SK-N-SH (cell line): Measurements from ENCODE around the gene COL26A1. TPM values are rescaled to one million over a fixed set of nuclear protein-coding genes. Genes with fewer than 3 reads are reported as not detected.

Source experiments
- CTCF ChIA-PET: fragments of 300-600, 350-600 bp; formaldehyde crosslinking; extraction: SDS; loops from one replicate; lab custom pipeline; 2021; lab: Yijun Ruan, JAX
- POLR2A ChIA-PET: fragments of 350-600 bp; sonication (Branson Sonifier 250); formaldehyde crosslinking; extraction: SDS; loops from one replicate; lab custom pipeline; 2020; ENCODE audit warnings: antibody characterized with exemption, inconsistent platforms; lab: Yijun Ruan, JAX
- DNase-seq: peaks from one replicate; pipeline ENCODE4 v3.0.0; 2012
- H2AFZ ChIP-seq: fragments of 200-600 bp; sonication (generic); 2 replicates; pipeline ENCODE4 v1.8.1; 2016; ENCODE audit warnings: antibody characterized with exemption, mild to moderate bottlenecking, low read depth
- H3F3A ChIP-seq: fragments of 200-600 bp; sonication (generic); replicated peaks from 2 replicates; pipeline ENCODE3; 2016; ENCODE audit warnings: antibody characterized with exemption, mild to moderate bottlenecking; ENCODE audit not compliant: insufficient read depth
- H3K27ac ChIP-seq, 2 experiments: fragments of 200-500 bp in 1 of 2; fragments of 200-600 bp in 1 of 2; sonication (Bioruptor generic) in 1 of 2; sonication (generic), shearing (Covaris generic) in 1 of 2; 2 replicates each; pipeline versions ENCODE4 v1.5.1 to v1.6.1; 2014 to 2016; ENCODE audit warnings: low read depth in 2 of 2, inconsistent platforms in 1 of 2, low read length in 1 of 2, mild to moderate bottlenecking in 1 of 2, mixed read lengths in 1 of 2
- H3K27me3 ChIP-seq: fragments of 200-600 bp; sonication (generic), shearing (Covaris generic); 2 replicates; pipeline ENCODE4 v1.6.1; 2016; ENCODE audit warnings: mixed run types; ENCODE audit not compliant: insufficient read depth
- H3K36me3 ChIP-seq, 2 experiments: fragments of 200-500 bp in 1 of 2; fragments of 200-600 bp in 1 of 2; sonication (Bioruptor generic) in 1 of 2; sonication (generic) in 1 of 2; replicated peaks in 1 of 2; 2 replicates each; pipeline versions ENCODE3 to v1.5.1; 2014 to 2016; ENCODE audit warnings: low read length in 1 of 2, mild to moderate bottlenecking in 1 of 2; ENCODE audit not compliant: insufficient read depth in 2 of 2, control insufficient read depth in 1 of 2
- H3K4me1 ChIP-seq, 2 experiments: fragments of 200-500 bp in 1 of 2; fragments of 200-600 bp in 1 of 2; sonication (Bioruptor generic) in 1 of 2; sonication (generic), shearing (Covaris generic) in 1 of 2; 2 replicates each; pipeline versions ENCODE4 v1.5.1 to v1.6.1; 2014 to 2016; ENCODE audit warnings: low read depth in 1 of 2, low read length in 1 of 2, mixed run types in 1 of 2; ENCODE audit not compliant: insufficient read depth in 2 of 2, control insufficient read depth in 1 of 2
- H3K4me2 ChIP-seq: fragments of 200-600 bp; sonication (generic), shearing (Covaris generic); 2 replicates; pipeline ENCODE4 v1.6.1; 2017; ENCODE audit warnings: mixed run types
- H3K4me3 ChIP-seq, 2 experiments: fragments of 200-500 bp in 1 of 2; fragments of 200-600 bp in 1 of 2; sonication (Bioruptor generic) in 1 of 2; sonication (generic), shearing (Covaris generic) in 1 of 2; 2 replicates each; pipeline versions ENCODE4 v1.5.1 to v1.8.1; 2014 to 2016; ENCODE audit warnings: low read depth in 2 of 2, inconsistent platforms in 1 of 2, low read length in 1 of 2, mild to moderate bottlenecking in 1 of 2, mixed read lengths in 1 of 2, moderate library complexity in 1 of 2
- H3K79me2 ChIP-seq: fragments of 200-600 bp; sonication (generic); 2 replicates; pipeline ENCODE4 v1.8.1; 2017; ENCODE audit warnings: mild to moderate bottlenecking; ENCODE audit not compliant: insufficient read depth
- H3K9ac ChIP-seq: fragments of 200-600 bp; sonication (generic); 2 replicates; pipeline ENCODE4 v1.6.1; 2017; ENCODE audit warnings: mixed run types
- H3K9me2 ChIP-seq: fragments of 200-600 bp; sonication (generic); 2 replicates; pipeline ENCODE4 v1.6.1; 2017; ENCODE audit warnings: mixed run types
- H3K9me3 ChIP-seq: fragments of 200-600 bp; sonication (generic); 2 replicates; pipeline ENCODE4 v1.6.1; 2017; ENCODE audit warnings: mixed run types, mild to moderate bottlenecking, moderate library complexity
- H4K20me1 ChIP-seq: fragments of 200-600 bp; sonication (generic); 2 replicates; pipeline ENCODE4 v1.6.1; 2017; ENCODE audit warnings: mild to moderate bottlenecking, mixed run types; ENCODE audit not compliant: insufficient read depth
- CTCF ChIP-seq: fragments of 200-600 bp; sonication (generic); IDR thresholded peaks from 2 replicates; pipeline ENCODE4 v1.6.1; 2017; ENCODE audit warnings: antibody characterized with exemption, mild to moderate bottlenecking, moderate library complexity
- ELF1 ChIP-seq: IDR thresholded peaks from 2 replicates; pipeline ENCODE4 v1.4.0; 2012
- EP300 ChIP-seq, 2 experiments: IDR thresholded peaks; 2 replicates each; pipeline versions ENCODE4 v1.4.0 to v1.6.1; 2012; ENCODE audit warnings: borderline replicate concordance in 1 of 2, low read depth in 1 of 2, low read length in 1 of 2
- EZH2phosphoT487 ChIP-seq: fragments of 200-600 bp; sonication (generic); IDR thresholded peaks from 2 replicates; pipeline ENCODE4 v1.6.1; 2017; ENCODE audit warnings: low read depth, mixed run types, mild to moderate bottlenecking, antibody characterized with exemption, moderate library complexity, borderline replicate concordance
- FOSL2 ChIP-seq: IDR thresholded peaks from 2 replicates; pipeline ENCODE4 v1.4.0; 2012; ENCODE audit warnings: low read depth, mild to moderate bottlenecking, moderate library complexity, borderline replicate concordance
- FOXM1 ChIP-seq: IDR thresholded peaks from 2 replicates; pipeline ENCODE4 v1.4.0; 2012; ENCODE audit warnings: low read depth, mild to moderate bottlenecking
- GABPA ChIP-seq: IDR thresholded peaks from 2 replicates; pipeline ENCODE4 v1.4.0; 2012; ENCODE audit warnings: low read depth, mild to moderate bottlenecking
- GATA2 ChIP-seq: sonication (generic); formaldehyde crosslinking; IDR thresholded peaks from 2 replicates; pipeline ENCODE4 v1.5.0; 2020; ENCODE audit warnings: mild to moderate bottlenecking, missing genetic modification reagents
- MXI1 ChIP-seq: IDR thresholded peaks from 2 replicates; pipeline ENCODE4 v1.6.1; 2012; ENCODE audit warnings: mild to moderate bottlenecking, low read depth, low read length, improper control_type of control experiment
- NFIC ChIP-seq: IDR thresholded peaks from 2 replicates; pipeline ENCODE4 v1.4.0; 2012; ENCODE audit warnings: borderline replicate concordance
- NRF1 ChIP-seq: IDR thresholded peaks from 2 replicates; pipeline ENCODE4 v1.6.1; 2012; ENCODE audit warnings: low read depth, mild to moderate bottlenecking, low read length
- PBX3 ChIP-seq: IDR thresholded peaks from 2 replicates; pipeline ENCODE4; 2012
- POLR2AphosphoS5 ChIP-seq: IDR thresholded peaks from 2 replicates; pipeline ENCODE4 v1.6.1; 2012; ENCODE audit warnings: low read depth, low read length
- RAD21 ChIP-seq: IDR thresholded peaks from 2 replicates; pipeline ENCODE4 v1.6.1; 2012; ENCODE audit warnings: mild to moderate bottlenecking, low read length
- RCOR1 ChIP-seq: fragments of 150-350 bp; IDR thresholded peaks from 2 replicates; pipeline ENCODE4 v1.6.1; 2017; ENCODE audit warnings: antibody characterized with exemption, low read length
- REST ChIP-seq: IDR thresholded peaks from 2 replicates; pipeline ENCODE4 v1.6.1; 2012; ENCODE audit warnings: mild to moderate bottlenecking, low read depth, low read length, moderate library complexity
- RFX5 ChIP-seq: IDR thresholded peaks from 2 replicates; pipeline ENCODE4 v1.6.1; 2012; ENCODE audit warnings: mild to moderate bottlenecking, improper control_type of control experiment, low read length
- SIN3A ChIP-seq: IDR thresholded peaks from 2 replicates; pipeline ENCODE4 v1.6.1; 2012; ENCODE audit warnings: low read depth, mild to moderate bottlenecking, low read length, moderate library complexity, borderline replicate concordance
- TAF1 ChIP-seq: IDR thresholded peaks from 2 replicates; pipeline ENCODE4 v1.6.1; 2012; ENCODE audit warnings: low read depth, mild to moderate bottlenecking, low read length, moderate library complexity, borderline replicate concordance
- TCF12 ChIP-seq: IDR thresholded peaks from 2 replicates; pipeline ENCODE4 v1.4.0; 2012
- TEAD4 ChIP-seq: IDR thresholded peaks from 2 replicates; pipeline ENCODE4 v1.4.0; 2012; ENCODE audit warnings: mild to moderate bottlenecking, borderline replicate concordance; ENCODE audit not compliant: insufficient read depth
- ZBTB33 ChIP-seq: IDR thresholded peaks from 2 replicates; pipeline ENCODE4 v1.4.0; 2012; ENCODE audit warnings: low read depth, borderline replicate concordance
- WGBS: methylation state at CpG from one replicate; pipeline ENCODE4 v1.1.6; 2017; ENCODE audit warnings: low lambda C conversion rate; 5-methylcytosine and 5-hydroxymethylcytosine counted together
- polyA plus RNA-seq, 3 experiments: library from polyadenylated mRNA; depleted of rRNA; stranded (reverse); fragments of >200 nt; gene quantifications; 2 replicates each; pipeline ENCODE4 v1.2.3, GENCODE V29; 2012
- TF ChIP-seq, protein P1 (sequence below): IDR thresholded peaks from 2 replicates; pipeline ENCODE4 v1.4.0; 2012; ENCODE audit warnings: low read depth

COL26A1 gene
- polyA plus RNA-seq, 1 of the 3 experiments (the other 2 are of a cell fraction) = 0.05 TPM

- TF ChIP-seq CTCF = no peak
- no peak for TF ChIP-seq RAD21
Measured at GRCh38 chr7:101386177-101386557, 23.5 kb downstream of the COL26A1 start (continued).

- H3K9me2 ChIP-seq = no peaks in the 10 kb centered on the region
- no peaks in the 10 kb centered on the region for H3F3A ChIP-seq
- H3K79me2 ChIP-seq = no peaks in the 10 kb centered on the region
- H3K9me3 ChIP-seq = no peaks in the 10 kb centered on the region
- H3K4me1 ChIP-seq = peaks cover 0 to 14% of the 10 kb centered on the region in 2 experiments; a peak in 1 of 4 replicates
- peak overlapping the region; percentile 36 to 42; a peak in 3 of 4 replicates for H3K4me3 ChIP-seq
- no peaks in the 10 kb centered on the region for H4K20me1 ChIP-seq
- 0 out of 2 replicates have a peak, but pooled peaks cover 6% of the 10 kb centered on the region for H3K27me3 ChIP-seq
- peak overlapping the region; percentile 76 for H3K4me2 ChIP-seq
- H3K9ac ChIP-seq = no peak overlapping the region
- ChIA-PET CTCF (interaction anchor here (1.0 to 5.3 kb wide), 10 partner anchors 11 to 121 kb away, joined by 3 to 40 read pairs (median 5); partner anchors contain the start of gene COL26A1), POLR2A (interaction anchor here (0.8 kb wide), 1 partner anchor 10 kb away, joined by 4 read pairs; no protein-coding TSS in a partner anchor)
- DNase-seq = peak; percentile 87
- H3K36me3 ChIP-seq = no peaks in the 10 kb centered on the region
- peak overlapping the region in 1 of 2 experiments; percentile 3; a peak in 1 of 4 replicates for H3K27ac ChIP-seq
- H2AFZ ChIP-seq = peak overlapping the region; percentile 31
- WGBS = 36% methylated on average over 19 of the region's 21 CpGs
- TF ChIP-seq RFX5 = no peak
- TF ChIP-seq REST = no peak
- TF ChIP-seq, protein P1, sequence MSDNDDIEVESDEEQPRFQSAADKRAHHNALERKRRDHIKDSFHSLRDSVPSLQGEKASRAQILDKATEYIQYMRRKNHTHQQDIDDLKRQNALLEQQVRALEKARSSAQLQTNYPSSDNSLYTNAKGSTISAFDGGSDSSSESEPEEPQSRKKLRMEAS = no peak
- no peak for TF ChIP-seq NRF1
- TF ChIP-seq ELF1 = no peak
- no peak for TF ChIP-seq RCOR1
- peak; percentile 58; the same call in 1 of the 2 replicates for TF ChIP-seq TCF12
- no peak for TF ChIP-seq FOSL2
- TF ChIP-seq EZH2phosphoT487 = no peak
- TF ChIP-seq MXI1 = peak; percentile 71
- TF ChIP-seq POLR2AphosphoS5 = no peak
- TF ChIP-seq GATA2 = no peak
- TF ChIP-seq TAF1 = no peak
- TF ChIP-seq GABPA = no peak
- peak; percentile 16; the same call in 1 of the 2 replicates for TF ChIP-seq PBX3
- no peak for TF ChIP-seq ZBTB33
- no peak for TF ChIP-seq NFIC
- no peak; a peak in 1 of 4 replicates for TF ChIP-seq EP300 (IDR thresholded peaks at IDR 0.05; ENCODE audit: borderline replicate concordance in 1 of 2, low read depth in 1 of 2, low read length in 1 of 2)
- no peak for TF ChIP-seq TEAD4
- peak; percentile 45; the same call in 1 of the 2 replicates for TF ChIP-seq SIN3A
- TF ChIP-seq FOXM1 = no peak
Measured at GRCh38 chr7:101386558-101387231, 24.0 kb downstream of the COL26A1 start.
